B cell (primary cell): ENCODE data around the gene ZMAT5. TPM values are rescaled to one million over a fixed set of nuclear protein-coding genes. Genes with fewer than 3 reads are reported as not detected.

ENCODE experiments used
- ATAC-seq: fragments of 200-7000 bp; cut with Tn5 transposase; one replicate; pipeline ENCODE4 v1.10.0; 2021; ENCODE audit warnings: low read depth, mild to moderate bottlenecking, moderate number of reproducible peaks, moderate library complexity
- CTCF ChIA-PET: fragments of 350-600 bp; sonication (Branson Sonifier 250); formaldehyde crosslinking; loops from one replicate; lab custom pipeline; 2021; ENCODE audit warnings: antibody characterized with exemption, inconsistent platforms; lab: Charles Lee
- POLR2A ChIA-PET: fragments of 350-600 bp; sonication (Branson Sonifier 250); formaldehyde crosslinking; loops from one replicate; lab custom pipeline; 2021; ENCODE audit warnings: antibody characterized with exemption; lab: Charles Lee
- DNase-seq: peaks from one replicate; pipeline ENCODE4 v3.0.0; 2013
- H2AFZ ChIP-seq: 2 replicates; pipeline ENCODE4 v1.6.1; 2012; ENCODE audit warnings: mild to moderate bottlenecking, low read depth, low read length; ENCODE audit not compliant: insufficient read depth, poor library complexity, severe bottlenecking
- H3K27ac ChIP-seq, 2 donors: 1 replicate in 1 of 2; 2 replicates in 1 of 2; pipeline ENCODE4 v1.5.1; 2012 to 2013; ENCODE audit warnings: low read length in 2 of 2, mild to moderate bottlenecking in 2 of 2, moderate library complexity in 1 of 2
- H3K27me3 ChIP-seq, 4 experiments: fragments of 200-600 bp in 1 of 4; sonication (generic) in 1 of 4; replicated peaks in 1 of 4; 1 replicate in 2 of 4; 2 replicates in 2 of 4; pipeline versions ENCODE4 v1.6.1 to v1.7.0; 2013 to 2016; ENCODE audit warnings: low read length in 3 of 4, mild to moderate bottlenecking in 2 of 4, mixed read lengths in 1 of 4, moderate library complexity in 1 of 4; ENCODE audit not compliant: insufficient read depth in 4 of 4, control insufficient read depth in 3 of 4; ENCODE audit errors: control extremely low read depth in 1 of 4
- H3K36me3 ChIP-seq, 2 experiments: replicated peaks in 1 of 2; 1 replicate in 1 of 2; 2 replicates in 1 of 2; pipeline versions ENCODE4 v1.6.1 to v1.7.1; 2013; ENCODE audit warnings: low read length in 1 of 2; ENCODE audit not compliant: insufficient read depth in 2 of 2, control insufficient read depth in 1 of 2; ENCODE audit errors: control extremely low read depth in 1 of 2, extremely low read depth in 1 of 2
- H3K4me1 ChIP-seq, 2 donors: fragments of 200-600 bp in 1 of 2; sonication (generic) in 1 of 2; 1 replicate in 1 of 2; 2 replicates in 1 of 2; pipeline versions ENCODE4 v1.5.1 to v1.6.1; 2013 to 2017; ENCODE audit warnings: low read length in 2 of 2; ENCODE audit not compliant: control insufficient read depth in 2 of 2, insufficient read depth in 2 of 2
- H3K4me2 ChIP-seq: replicated peaks from 2 replicates; pipeline ENCODE3; 2012; ENCODE audit warnings: mild to moderate bottlenecking, low read depth, low read length; ENCODE audit not compliant: poor library complexity, severe bottlenecking
- H3K4me3 ChIP-seq, 5 experiments: fragments of 200-600 bp in 1 of 5; sonication (generic) in 1 of 5; 1 replicate in 3 of 5; 2 replicates in 2 of 5; pipeline versions ENCODE4 v1.5.1 to v1.7.0; 2011 to 2016; ENCODE audit warnings: low read length in 4 of 5, mild to moderate bottlenecking in 4 of 5, low read depth in 2 of 5, control low read depth in 1 of 5, moderate library complexity in 1 of 5; ENCODE audit not compliant: insufficient read depth in 1 of 5; ENCODE audit errors: control extremely low read depth in 1 of 5, extremely low read depth in 1 of 5
- H3K79me2 ChIP-seq: fragments of 200-600 bp; sonication (generic); one replicate; pipeline ENCODE4 v1.6.0; 2016; ENCODE audit warnings: low read length; ENCODE audit not compliant: control insufficient read depth, insufficient read depth
- H3K9ac ChIP-seq: fragments of 200-600 bp; sonication (generic); 2 replicates; pipeline ENCODE4 v1.6.1; 2017; ENCODE audit warnings: mild to moderate bottlenecking, low read length, moderate library complexity
- H3K9me3 ChIP-seq, 3 donors: one replicate each; pipeline versions ENCODE4 v1.6.1 to v1.7.1; 2013; ENCODE audit warnings: low read length in 2 of 3; ENCODE audit not compliant: control insufficient read depth in 2 of 3, insufficient read depth in 1 of 3; ENCODE audit errors: control extremely low read depth in 1 of 3
- H4K20me1 ChIP-seq: 2 replicates; pipeline ENCODE4 v1.6.0; 2012; ENCODE audit warnings: mild to moderate bottlenecking, low read length; ENCODE audit not compliant: insufficient read depth, control insufficient read depth, poor library complexity, severe bottlenecking
- H3K27ac Mint-ChIP-seq: one replicate; pipeline ENCODE4 v1.8.0; 2021; ENCODE audit warnings: mixed read lengths
- H3K27me3 Mint-ChIP-seq: one replicate; pipeline ENCODE4 v1.8.0; 2021; ENCODE audit warnings: mixed read lengths
- H3K4me1 Mint-ChIP-seq: one replicate; pipeline ENCODE4 v1.8.0; 2021; ENCODE audit warnings: mixed read lengths
- H3K4me3 Mint-ChIP-seq: one replicate; pipeline ENCODE4 v1.8.0; 2021; ENCODE audit warnings: mixed read lengths
- H3K9me3 Mint-ChIP-seq: one replicate; pipeline ENCODE4 v1.8.0; 2022; ENCODE audit warnings: mixed read lengths; ENCODE audit not compliant: insufficient read depth
- EZH2 ChIP-seq: IDR thresholded peaks from 2 replicates; pipeline ENCODE4 v1.6.1; 2012; ENCODE audit warnings: borderline replicate concordance, low read depth, mild to moderate bottlenecking, moderate library complexity, low read length; ENCODE audit not compliant: insufficient read depth, poor library complexity, severe bottlenecking
- WGBS: methylation state at CpG from one replicate; pipeline ENCODE4 v1.1.5; 2013; ENCODE audit warnings: missing lambda C conversion rate; ENCODE audit not compliant: insufficient coverage; 5-methylcytosine and 5-hydroxymethylcytosine counted together
- intact Hi-C: fragments of 100-400 bp; cut with micrococcal nuclease; formaldehyde crosslinking; loops from one replicate; pipeline ENCODE4 v1.10.0; 2022
- polyA plus RNA-seq: library from polyadenylated mRNA; depleted of rRNA; stranded (reverse); fragments of >200 nt; gene quantifications from 2 replicates; pipeline ENCODE4 v1.2.3, GENCODE V29; 2012
- total RNA-seq, 2 donors: library from RNA; stranded (reverse); fragments of 120-200 nt in 1 of 2; gene quantifications; 1 replicate in 1 of 2; 2 replicates in 1 of 2; pipeline versions ENCODE4 v1.2.3 to v1.2.4, GENCODE V29; 2013 to 2022
- TF ChIP-seq, protein P1 (sequence below): fragments of 200-600 bp; IDR thresholded peaks from one replicate; pipeline ENCODE4 v1.8.0; 2022; ENCODE audit warnings: antibody characterized with exemption, mild to moderate bottlenecking

The ZMAT5 gene
- total and polyA plus RNA-seq, 2 donors (not counting 1 experiment from before 2014, with no cell fraction given): 17.8 to 26.3 TPM

DNA sequence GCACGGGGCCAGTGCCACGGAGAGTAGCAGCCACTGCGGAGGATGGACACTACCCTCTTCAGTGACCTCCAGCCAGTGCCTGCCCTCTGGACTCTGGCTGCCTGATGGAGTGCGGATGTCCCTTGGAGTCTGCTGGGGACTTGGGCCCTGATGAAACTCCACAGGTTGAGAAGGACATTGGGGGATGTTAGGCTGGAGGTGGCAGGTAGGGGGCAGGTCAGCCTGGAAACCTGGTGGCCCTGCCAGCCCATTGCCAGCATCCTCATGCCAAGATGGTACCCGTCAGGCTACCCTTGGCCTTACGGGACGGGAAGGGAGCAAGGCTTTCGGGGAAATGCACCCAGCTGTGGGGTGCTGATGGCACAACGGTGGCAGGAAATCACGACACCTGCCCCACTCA, 43.0 kb downstream of the ZMAT5 start:
- Histone ChIP-seq H3K9ac (no peak overlapping the region), H3K9me3 (no peaks in the 10 kb centered on the region), H3K79me2 (no peaks in the 10 kb centered on the region), H2AFZ (no peak overlapping the region), H3K4me3 (no peak overlapping the region), H3K4me1 (peaks cover 7 to 8% of the 10 kb centered on the region in 2 donors), H3K36me3 (no peaks in the 10 kb centered on the region), H3K4me2 (no peak overlapping the region), H3K27me3 (peaks cover 0 to 28% (median 8%) of the 10 kb centered on the region in 4 experiments), H3K27ac (no peak overlapping the region), H4K20me1 (no peaks in the 10 kb centered on the region)
- POLR2A ChIA-PET: no interaction called here
- intact Hi-C loops: no loop called here
- CTCF ChIA-PET: no interaction called here
- Mint-ChIP-seq H3K4me1 (peaks cover 6% of the 10 kb centered on the region), H3K27ac (no peak overlapping the region), H3K4me3 (no peak overlapping the region), H3K9me3 (no peaks in the 10 kb centered on the region), H3K27me3 (peaks cover 15% of the 10 kb centered on the region)
- TF ChIP-seq, protein P1, sequence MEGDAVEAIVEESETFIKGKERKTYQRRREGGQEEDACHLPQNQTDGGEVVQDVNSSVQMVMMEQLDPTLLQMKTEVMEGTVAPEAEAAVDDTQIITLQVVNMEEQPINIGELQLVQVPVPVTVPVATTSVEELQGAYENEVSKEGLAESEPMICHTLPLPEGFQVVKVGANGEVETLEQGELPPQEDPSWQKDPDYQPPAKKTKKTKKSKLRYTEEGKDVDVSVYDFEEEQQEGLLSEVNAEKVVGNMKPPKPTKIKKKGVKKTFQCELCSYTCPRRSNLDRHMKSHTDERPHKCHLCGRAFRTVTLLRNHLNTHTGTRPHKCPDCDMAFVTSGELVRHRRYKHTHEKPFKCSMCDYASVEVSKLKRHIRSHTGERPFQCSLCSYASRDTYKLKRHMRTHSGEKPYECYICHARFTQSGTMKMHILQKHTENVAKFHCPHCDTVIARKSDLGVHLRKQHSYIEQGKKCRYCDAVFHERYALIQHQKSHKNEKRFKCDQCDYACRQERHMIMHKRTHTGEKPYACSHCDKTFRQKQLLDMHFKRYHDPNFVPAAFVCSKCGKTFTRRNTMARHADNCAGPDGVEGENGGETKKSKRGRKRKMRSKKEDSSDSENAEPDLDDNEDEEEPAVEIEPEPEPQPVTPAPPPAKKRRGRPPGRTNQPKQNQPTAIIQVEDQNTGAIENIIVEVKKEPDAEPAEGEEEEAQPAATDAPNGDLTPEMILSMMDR: no peak
- no peak for TF ChIP-seq EZH2
- no peak for DNase-seq
- WGBS: 92% methylated on average over 8 of the region's 10 CpGs
- ATAC-seq: no peak

DNA sequence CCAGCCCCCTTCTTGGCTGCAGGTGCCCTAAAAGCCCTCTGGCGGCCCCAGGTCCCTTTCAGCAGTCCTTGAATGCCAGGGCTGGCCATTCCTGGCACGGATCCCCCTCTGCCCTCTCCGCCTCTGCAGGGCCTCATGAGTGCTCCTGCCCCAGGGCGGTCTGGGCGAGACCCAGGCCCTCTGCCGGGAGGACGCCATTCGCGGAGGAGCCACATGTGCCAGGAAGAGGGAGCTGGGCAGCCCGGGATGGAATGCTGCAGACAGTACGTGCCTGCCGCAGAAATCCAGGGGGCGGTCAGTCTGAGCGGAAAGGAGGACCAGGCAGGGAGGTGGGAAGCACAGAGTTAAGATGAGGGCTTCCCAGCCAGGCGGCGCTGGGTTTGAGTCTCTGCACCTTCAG, 44.2 kb downstream of the ZMAT5 start:
- Histone ChIP-seq H3K9me3 (no peaks in the 10 kb centered on the region), H3K36me3 (no peaks in the 10 kb centered on the region), H3K27me3 (peaks cover 0 to 33% (median 12%) of the 10 kb centered on the region in 4 experiments), H2AFZ (no peak overlapping the region), H3K9ac (no peak overlapping the region), H3K79me2 (no peaks in the 10 kb centered on the region), H3K4me3 (no peak overlapping the region), H3K27ac (no peak overlapping the region), H3K4me1 (peaks cover 7 to 8% of the 10 kb centered on the region in 2 donors), H3K4me2 (no peak overlapping the region), H4K20me1 (no peaks in the 10 kb centered on the region)
- ATAC-seq (no peak), DNase-seq (no peak)
- no peaks in the 10 kb centered on the region for H3K9me3 Mint-ChIP-seq
- H3K4me1 Mint-ChIP-seq: peaks cover 9% of the 10 kb centered on the region
- no peak for TF ChIP-seq EZH2
- TF ChIP-seq, protein P1: no peak
- H3K27me3 Mint-ChIP-seq: peaks cover 23% of the 10 kb centered on the region
- intact Hi-C loops: no loop called here
- H3K4me3 Mint-ChIP-seq: no peak overlapping the region
- ChIA-PET POLR2A (no interaction called here), CTCF (no interaction called here)
- H3K27ac Mint-ChIP-seq: no peak overlapping the region
- 94% methylated on average over 12 of the region's 16 CpGs for WGBS
